MM.1S (cell line): ENCODE measurements around the gene CLP1.

Source experiments
- CTCF ChIP-seq: fragments of 300-600 bp; sonication (generic); IDR thresholded peaks from 2 replicates; pipeline ENCODE4 v1.5.1; 2016; ENCODE audit warnings: antibody characterized with exemption, low read length, mixed read lengths
- EZH2 ChIP-seq: fragments of 300-600 bp; sonication (generic); optimal IDR thresholded peaks from 2 replicates; pipeline ENCODE3; 2017; ENCODE audit warnings: low read depth, mild to moderate bottlenecking, antibody characterized with exemption, low read length, mixed read lengths
- EZH2phosphoT487 ChIP-seq: fragments of 300-600 bp; sonication (generic); IDR thresholded peaks from 2 replicates; pipeline ENCODE4 v1.6.1; 2018; ENCODE audit warnings: antibody characterized with exemption, low read length

DNA sequence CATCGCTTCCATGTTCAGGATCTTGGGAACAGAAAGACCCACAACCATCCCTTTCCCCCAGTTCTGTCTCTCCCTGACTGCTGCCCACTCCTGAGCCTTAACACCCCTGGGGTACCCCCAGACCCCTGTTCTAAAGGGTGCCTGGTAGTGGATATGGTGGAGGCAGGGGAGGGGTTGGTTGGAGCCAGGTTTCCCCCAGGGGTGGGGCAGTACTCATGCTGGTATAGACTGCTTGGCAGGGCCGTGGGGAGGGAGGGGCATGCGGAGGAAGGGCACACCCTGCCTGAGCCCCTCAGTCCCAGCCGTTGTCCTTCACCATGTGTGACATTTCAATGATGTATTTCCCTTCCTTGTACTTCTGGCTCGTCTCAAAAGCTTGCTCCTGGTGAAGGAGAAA is 11.9 kb upstream of the CLP1 start:
- no peak for TF ChIP-seq CTCF
- no peak for TF ChIP-seq EZH2
- TF ChIP-seq EZH2phosphoT487 = no peak
